GM12872 (cell line): ENCODE measurements around the gene FAM98C.

Source experiments
- CTCF ChIP-seq: IDR thresholded peaks from 3 replicates; pipeline ENCODE4 v1.5.1; 2011; ENCODE audit warnings: low read depth, mild to moderate bottlenecking, low read length, moderate library complexity; ENCODE audit not compliant: insufficient read depth

The FAM98C gene

GRCh38 chr19:38387550-38388348, 15.1 kb upstream of the FAM98C start, which contains the start of gene GGN:
Gene GGN, minus strand, starts transcription at chr19:38388034. Its CDS starts 773 bp downstream, at chr19:38387261.
- TF ChIP-seq CTCF, result no peak

- TF ChIP-seq CTCF, result no peak
Measured at GRCh38 chr19:38388349-38389100, 14.4 kb upstream of the FAM98C start, which contains the start of gene SPRED3. Gene SPRED3, plus strand, starts transcription at chr19:38388697. Its CDS starts 1,606 bp downstream, at chr19:38390303.

- TF ChIP-seq CTCF, result no peak
Measured at GRCh38 chr19:38389101-38389925, 13.6 kb upstream of the FAM98C start.

- TF ChIP-seq CTCF, result no peak
Measured at GRCh38 chr19:38389957-38390924, 12.7 kb upstream of the FAM98C start.

- no peak for TF ChIP-seq CTCF
Measured at GRCh38 chr19:38391911-38392464, 10.9 kb upstream of the FAM98C start.

GRCh38 chr19:38392707-38393308, 10.1 kb upstream of the FAM98C start:
- TF ChIP-seq CTCF, result no peak
